Loucy (cell line): ENCODE measurements around the gene CPSF4.

Experiments used
- EZH2phosphoT487 ChIP-seq: fragments of 200-600 bp; IDR thresholded peaks from 2 replicates; pipeline ENCODE4 v1.6.1; 2018; ENCODE audit warnings: antibody characterized with exemption, mild to moderate bottlenecking, moderate library complexity, borderline replicate concordance
- TF ChIP-seq, protein P1 (sequence below): fragments of 200-600 bp; sonication (generic); conservative IDR thresholded peaks from 2 replicates; pipeline ENCODE4 v1.5.1; 2014; ENCODE audit warnings: mild to moderate bottlenecking, antibody characterized with exemption, low read length

GRCh38 chr7:99472561-99473314 is 34.0 kb downstream of the CPSF4 start, which contains the start of gene ZNF789:
- TF ChIP-seq, protein P1, sequence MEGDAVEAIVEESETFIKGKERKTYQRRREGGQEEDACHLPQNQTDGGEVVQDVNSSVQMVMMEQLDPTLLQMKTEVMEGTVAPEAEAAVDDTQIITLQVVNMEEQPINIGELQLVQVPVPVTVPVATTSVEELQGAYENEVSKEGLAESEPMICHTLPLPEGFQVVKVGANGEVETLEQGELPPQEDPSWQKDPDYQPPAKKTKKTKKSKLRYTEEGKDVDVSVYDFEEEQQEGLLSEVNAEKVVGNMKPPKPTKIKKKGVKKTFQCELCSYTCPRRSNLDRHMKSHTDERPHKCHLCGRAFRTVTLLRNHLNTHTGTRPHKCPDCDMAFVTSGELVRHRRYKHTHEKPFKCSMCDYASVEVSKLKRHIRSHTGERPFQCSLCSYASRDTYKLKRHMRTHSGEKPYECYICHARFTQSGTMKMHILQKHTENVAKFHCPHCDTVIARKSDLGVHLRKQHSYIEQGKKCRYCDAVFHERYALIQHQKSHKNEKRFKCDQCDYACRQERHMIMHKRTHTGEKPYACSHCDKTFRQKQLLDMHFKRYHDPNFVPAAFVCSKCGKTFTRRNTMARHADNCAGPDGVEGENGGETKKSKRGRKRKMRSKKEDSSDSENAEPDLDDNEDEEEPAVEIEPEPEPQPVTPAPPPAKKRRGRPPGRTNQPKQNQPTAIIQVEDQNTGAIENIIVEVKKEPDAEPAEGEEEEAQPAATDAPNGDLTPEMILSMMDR: no peak
- no peak for TF ChIP-seq EZH2phosphoT487
